H1 (cell line): Measurements from ENCODE around the gene SNRNP40.

ENCODE experiments used
- CBX5 ChIP-seq: fragments of 300-800, 300-1000 bp; sonication (generic); IDR thresholded peaks from 2 replicates; pipeline ENCODE4 v1.7.1; 2016; ENCODE audit warnings: antibody characterized with exemption, low read length, low read depth
- KDM1A ChIP-seq: fragments of 200-600, 300-600 bp; sonication (generic); IDR thresholded peaks from 2 replicates; pipeline ENCODE4 v1.7.1; 2016; ENCODE audit warnings: mild to moderate bottlenecking, low read length, borderline replicate concordance
- POLR2A ChIP-seq, 2 experiments: IDR thresholded peaks; 1 replicate in 1 of 2; 2 replicates in 1 of 2; pipeline ENCODE4 v1.6.1; 2011; ENCODE audit warnings: low read depth in 2 of 2, low read length in 2 of 2, mild to moderate bottlenecking in 2 of 2; ENCODE audit errors: control extremely low read depth in 1 of 2
- RAD21 ChIP-seq, 2 experiments: IDR thresholded peaks in 1 of 2; conservative IDR thresholded peaks in 1 of 2; 2 replicates each; pipeline ENCODE4 v1.6.1; 2011; ENCODE audit warnings: low read depth in 2 of 2, low read length in 2 of 2, improper control_type of control experiment in 1 of 2, inconsistent platforms in 1 of 2, mild to moderate bottlenecking in 1 of 2, moderate library complexity in 1 of 2
- RNF2 ChIP-seq: fragments of 200-900, 300-1000 bp; sonication (generic); IDR thresholded peaks from 2 replicates; pipeline ENCODE4 v1.7.1; 2016; ENCODE audit warnings: borderline replicate concordance, low read depth, mild to moderate bottlenecking, antibody characterized with exemption, low read length; ENCODE audit not compliant: poor library complexity, severe bottlenecking; ENCODE audit errors: missing control alignments
- TF ChIP-seq, protein P1 (sequence below), 3 experiments: IDR thresholded peaks; 1 replicate in 2 of 3; 2 replicates in 1 of 3; pipeline versions ENCODE4 v1.5.1 to v1.6.1; 2011; ENCODE audit warnings: low read length in 3 of 3, mild to moderate bottlenecking in 3 of 3, inconsistent platforms in 2 of 3, low read depth in 1 of 3, moderate library complexity in 1 of 3; ENCODE audit not compliant: insufficient read depth in 1 of 3; ENCODE audit errors: control extremely low read depth in 1 of 3

DNA sequence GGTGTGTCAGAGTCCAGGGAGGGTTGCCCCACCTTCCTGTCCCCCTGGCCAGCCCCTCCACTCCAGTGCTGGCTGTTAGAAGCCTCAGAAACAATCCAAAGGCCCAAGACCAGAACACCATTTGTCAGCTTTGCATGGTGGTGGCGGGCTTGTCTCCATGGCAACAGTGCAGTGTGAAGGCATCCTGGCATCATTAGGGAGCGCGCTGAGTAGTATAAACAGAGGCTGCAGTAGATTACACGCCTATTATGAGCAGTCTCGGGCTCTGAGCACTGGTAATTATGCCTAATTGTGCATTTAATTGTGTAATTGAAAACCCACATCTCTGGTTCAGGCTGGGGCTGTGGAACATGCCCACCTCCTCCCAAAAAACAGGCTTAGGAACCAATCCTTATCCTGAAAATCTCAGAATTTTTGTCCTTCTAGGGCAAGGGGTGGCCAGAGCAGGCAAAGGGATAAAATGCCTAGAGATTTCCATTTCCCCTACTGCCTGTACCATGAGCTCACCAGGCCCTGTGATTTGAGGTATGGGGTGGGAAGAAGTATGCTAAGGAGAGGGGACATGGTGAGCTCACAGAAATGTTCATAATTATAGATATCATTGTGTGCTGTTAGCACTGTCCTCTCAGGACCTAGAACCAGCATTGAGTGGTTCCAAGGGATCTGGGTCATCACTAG, 68.6 kb downstream of the SNRNP40 start:
- TF ChIP-seq, protein P1, sequence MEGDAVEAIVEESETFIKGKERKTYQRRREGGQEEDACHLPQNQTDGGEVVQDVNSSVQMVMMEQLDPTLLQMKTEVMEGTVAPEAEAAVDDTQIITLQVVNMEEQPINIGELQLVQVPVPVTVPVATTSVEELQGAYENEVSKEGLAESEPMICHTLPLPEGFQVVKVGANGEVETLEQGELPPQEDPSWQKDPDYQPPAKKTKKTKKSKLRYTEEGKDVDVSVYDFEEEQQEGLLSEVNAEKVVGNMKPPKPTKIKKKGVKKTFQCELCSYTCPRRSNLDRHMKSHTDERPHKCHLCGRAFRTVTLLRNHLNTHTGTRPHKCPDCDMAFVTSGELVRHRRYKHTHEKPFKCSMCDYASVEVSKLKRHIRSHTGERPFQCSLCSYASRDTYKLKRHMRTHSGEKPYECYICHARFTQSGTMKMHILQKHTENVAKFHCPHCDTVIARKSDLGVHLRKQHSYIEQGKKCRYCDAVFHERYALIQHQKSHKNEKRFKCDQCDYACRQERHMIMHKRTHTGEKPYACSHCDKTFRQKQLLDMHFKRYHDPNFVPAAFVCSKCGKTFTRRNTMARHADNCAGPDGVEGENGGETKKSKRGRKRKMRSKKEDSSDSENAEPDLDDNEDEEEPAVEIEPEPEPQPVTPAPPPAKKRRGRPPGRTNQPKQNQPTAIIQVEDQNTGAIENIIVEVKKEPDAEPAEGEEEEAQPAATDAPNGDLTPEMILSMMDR (IDR thresholded peaks at IDR 0.05; ENCODE audit: control extremely low read depth in 1 of 3, insufficient read depth in 1 of 3, low read depth in 1 of 3, low read length in 3 of 3): no peak
- no peak for TF ChIP-seq RAD21 (IDR thresholded peaks at IDR 0.05 in 1 of 2, conservative IDR thresholded peaks at IDR 0.05 in 1 of 2; ENCODE audit: low read depth in 2 of 2, low read length in 2 of 2)
- TF ChIP-seq KDM1A: no peak
- TF ChIP-seq POLR2A (IDR thresholded peaks at IDR 0.05; ENCODE audit: control extremely low read depth in 1 of 2, low read depth in 2 of 2, low read length in 2 of 2): no peak
- TF ChIP-seq CBX5: no peak
- no peak for TF ChIP-seq RNF2
